Natural killer cell (primary cell): ENCODE data around the gene ALCAM. TPM values are rescaled to one million over a fixed set of nuclear protein-coding genes. Genes with fewer than 3 reads are reported as not detected.

Experiments used
- ATAC-seq, 3 donors: fragments of 150-1000 bp in 2 of 3; fragments of 200-7000 bp in 1 of 3; cut with Tn5 transposase; 1 replicate in 1 of 3; 2 replicates in 2 of 3; pipeline ENCODE4 v1.10.0; 2021; ENCODE audit warnings: mild to moderate bottlenecking in 2 of 3, moderate library complexity in 2 of 3
- DNase-seq, 2 donors: peaks; one replicate each; pipeline versions ENCODE4 v3.0.0 to v3.0.0-alpha.2; 2013 to 2021; ENCODE audit warnings: mixed read lengths in 1 of 2
- H3K27ac ChIP-seq: one replicate; pipeline ENCODE4 v1.5.1; 2013; ENCODE audit warnings: mild to moderate bottlenecking, low read length
- H3K27me3 ChIP-seq: one replicate; pipeline ENCODE4 v1.6.1; 2013; ENCODE audit warnings: low read length; ENCODE audit not compliant: control insufficient read depth, insufficient read depth
- H3K36me3 ChIP-seq: one replicate; pipeline ENCODE4 v1.6.1; 2013; ENCODE audit warnings: low read length; ENCODE audit not compliant: control insufficient read depth, insufficient read depth
- H3K4me1 ChIP-seq: one replicate; pipeline ENCODE4 v1.6.1; 2013; ENCODE audit warnings: low read length; ENCODE audit not compliant: control insufficient read depth, insufficient read depth
- H3K4me3 ChIP-seq: one replicate; pipeline ENCODE4 v1.5.1; 2013; ENCODE audit warnings: low read length
- H3K9me3 ChIP-seq: one replicate; pipeline ENCODE4 v1.6.1; 2013; ENCODE audit warnings: low read length; ENCODE audit not compliant: control insufficient read depth, insufficient read depth
- H3K27ac Mint-ChIP-seq, 2 donors: one replicate each; pipeline ENCODE4 v1.8.0; 2022; ENCODE audit warnings: mild to moderate bottlenecking in 2 of 2, mixed read lengths in 2 of 2, moderate library complexity in 1 of 2
- H3K27me3 Mint-ChIP-seq, 2 donors: one replicate each; pipeline ENCODE4 v1.8.0; 2022; ENCODE audit warnings: low read depth in 2 of 2, mixed read lengths in 2 of 2
- H3K36me3 Mint-ChIP-seq: one replicate; pipeline ENCODE4 v1.8.0; 2022; ENCODE audit warnings: mixed read lengths
- H3K4me1 Mint-ChIP-seq, 2 donors: one replicate each; pipeline ENCODE4 v1.8.0; 2022; ENCODE audit warnings: mixed read lengths in 2 of 2
- H3K4me3 Mint-ChIP-seq: one replicate; pipeline ENCODE4 v1.8.0; 2022; ENCODE audit warnings: mild to moderate bottlenecking, moderate library complexity, mixed read lengths
- H3K9me3 Mint-ChIP-seq, 2 donors: one replicate each; pipeline ENCODE4 v1.8.0; 2022; ENCODE audit warnings: mixed read lengths in 2 of 2
- WGBS: methylation state at CpG from one replicate; pipeline ENCODE4 v1.1.7; 2013; ENCODE audit warnings: missing lambda C conversion rate; ENCODE audit not compliant: insufficient coverage; 5-methylcytosine and 5-hydroxymethylcytosine counted together
- intact Hi-C: fragments of 100-400 bp; cut with micrococcal nuclease; formaldehyde crosslinking; loops from one replicate; pipeline ENCODE4 v1.14.2; 2022
- total RNA-seq, 4 donors: library from RNA; stranded (reverse); fragments of 120-200 nt in 1 of 4; gene quantifications; one replicate each; pipeline versions ENCODE4 v1.2.3 to v1.2.4, GENCODE V29; 2013 to 2022
- TF ChIP-seq, protein P1 (sequence below): fragments of 200-600 bp; IDR thresholded peaks from one replicate; pipeline ENCODE4 v1.8.0; 2022; ENCODE audit warnings: antibody characterized with exemption

Gene ALCAM
- total RNA-seq, 3 donors from 2014 or later (not counting 1 experiment from before 2014, with no cell fraction given) = 1.5 to 3.0 (median 1.5) TPM

GRCh38 chr3:105534491-105534890 lies 167.8 kb downstream of the ALCAM start:
- H3K27me3 ChIP-seq = no peaks in the 10 kb centered on the region
- H3K4me1 Mint-ChIP-seq = no peaks in the 10 kb centered on the region
- H3K9me3 ChIP-seq = no peaks in the 10 kb centered on the region
- H3K36me3 Mint-ChIP-seq = no peaks in the 10 kb centered on the region
- no peak overlapping the region for H3K27ac Mint-ChIP-seq
- 91% methylated on average over 3 of the region's 5 CpGs for WGBS
- DNase-seq = no peak
- TF ChIP-seq, protein P1, sequence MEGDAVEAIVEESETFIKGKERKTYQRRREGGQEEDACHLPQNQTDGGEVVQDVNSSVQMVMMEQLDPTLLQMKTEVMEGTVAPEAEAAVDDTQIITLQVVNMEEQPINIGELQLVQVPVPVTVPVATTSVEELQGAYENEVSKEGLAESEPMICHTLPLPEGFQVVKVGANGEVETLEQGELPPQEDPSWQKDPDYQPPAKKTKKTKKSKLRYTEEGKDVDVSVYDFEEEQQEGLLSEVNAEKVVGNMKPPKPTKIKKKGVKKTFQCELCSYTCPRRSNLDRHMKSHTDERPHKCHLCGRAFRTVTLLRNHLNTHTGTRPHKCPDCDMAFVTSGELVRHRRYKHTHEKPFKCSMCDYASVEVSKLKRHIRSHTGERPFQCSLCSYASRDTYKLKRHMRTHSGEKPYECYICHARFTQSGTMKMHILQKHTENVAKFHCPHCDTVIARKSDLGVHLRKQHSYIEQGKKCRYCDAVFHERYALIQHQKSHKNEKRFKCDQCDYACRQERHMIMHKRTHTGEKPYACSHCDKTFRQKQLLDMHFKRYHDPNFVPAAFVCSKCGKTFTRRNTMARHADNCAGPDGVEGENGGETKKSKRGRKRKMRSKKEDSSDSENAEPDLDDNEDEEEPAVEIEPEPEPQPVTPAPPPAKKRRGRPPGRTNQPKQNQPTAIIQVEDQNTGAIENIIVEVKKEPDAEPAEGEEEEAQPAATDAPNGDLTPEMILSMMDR = no peak
- intact Hi-C loops = no loop called here
- no peaks in the 10 kb centered on the region for H3K36me3 ChIP-seq
- H3K4me3 ChIP-seq = no peak overlapping the region
- no peak overlapping the region for H3K27ac ChIP-seq
- H3K9me3 Mint-ChIP-seq = no peaks in the 10 kb centered on the region
- no peak for ATAC-seq
- H3K4me3 Mint-ChIP-seq = no peak overlapping the region
- no peaks in the 10 kb centered on the region for H3K4me1 ChIP-seq
- H3K27me3 Mint-ChIP-seq = peaks cover 0 to 6% of the 10 kb centered on the region in 2 donors

- H3K9me3 ChIP-seq = no peaks in the 10 kb centered on the region
- DNase-seq = no peak
- WGBS = 83% methylated on average over 1 of the region's 1 CpG
- Mint-ChIP-seq H3K36me3 (no peaks in the 10 kb centered on the region), H3K27me3 (peaks cover 0 to 6% of the 10 kb centered on the region in 2 donors), H3K4me1 (no peaks in the 10 kb centered on the region), H3K4me3 (no peak overlapping the region), H3K27ac (no peak overlapping the region), H3K9me3 (no peaks in the 10 kb centered on the region)
- no peaks in the 10 kb centered on the region for H3K36me3 ChIP-seq
- H3K27me3 ChIP-seq = no peaks in the 10 kb centered on the region
- no peak overlapping the region for H3K27ac ChIP-seq
- ATAC-seq = no peak
- no peak overlapping the region for H3K4me3 ChIP-seq
- intact Hi-C loops = no loop called here
- H3K4me1 ChIP-seq = no peaks in the 10 kb centered on the region
- TF ChIP-seq, protein P1 = no peak
These were observed 170.8 kb downstream of the ALCAM start for GRCh38 chr3:105537371-105538080.

GRCh38 chr3:105538483-105538882 lies 171.8 kb downstream of the ALCAM start:
- WGBS = 95% methylated on average over 5 of the region's 5 CpGs
- Histone ChIP-seq H3K36me3 (no peaks in the 10 kb centered on the region), H3K4me1 (no peaks in the 10 kb centered on the region), H3K27me3 (no peaks in the 10 kb centered on the region), H3K4me3 (no peak overlapping the region), H3K27ac (no peak overlapping the region), H3K9me3 (no peaks in the 10 kb centered on the region)
- TF ChIP-seq, protein P1 = no peak
- no peak overlapping the region for H3K4me3 Mint-ChIP-seq
- DNase-seq (no peak), ATAC-seq (no peak)
- peaks cover 0 to 6% of the 10 kb centered on the region in 2 donors for H3K27me3 Mint-ChIP-seq
- no peaks in the 10 kb centered on the region for H3K36me3 Mint-ChIP-seq
- no peak overlapping the region for H3K27ac Mint-ChIP-seq
- intact Hi-C loops = no loop called here
- no peaks in the 10 kb centered on the region for H3K4me1 Mint-ChIP-seq
- no peaks in the 10 kb centered on the region for H3K9me3 Mint-ChIP-seq

DNA sequence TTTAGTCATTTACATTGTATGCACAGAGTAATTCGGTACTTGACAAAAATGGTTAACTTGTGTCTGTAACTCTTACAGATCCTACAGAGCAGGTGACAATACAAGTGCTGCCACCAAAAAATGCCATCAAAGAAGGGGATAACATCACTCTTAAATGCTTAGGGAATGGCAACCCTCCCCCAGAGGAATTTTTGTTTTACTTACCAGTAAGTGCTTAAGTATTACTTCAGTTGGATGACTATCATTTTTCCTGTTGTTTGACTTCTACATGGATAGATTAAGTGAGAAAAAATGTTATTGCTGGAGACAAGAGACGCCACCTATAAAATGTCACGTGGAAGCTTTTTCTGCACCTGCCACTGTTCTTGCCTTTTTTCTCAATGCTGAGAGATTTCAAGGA lies 173.2 kb downstream of the ALCAM start:
- H3K4me3 Mint-ChIP-seq = no peak overlapping the region
- H3K27ac Mint-ChIP-seq = no peak overlapping the region
- intact Hi-C loops = no loop called here
- H3K27me3 ChIP-seq = no peaks in the 10 kb centered on the region
- H3K9me3 Mint-ChIP-seq = no peaks in the 10 kb centered on the region
- DNase-seq (no peak), ATAC-seq (no peak)
- TF ChIP-seq, protein P1 = no peak
- H3K27ac ChIP-seq = no peak overlapping the region
- H3K4me1 Mint-ChIP-seq = no peaks in the 10 kb centered on the region
- no peaks in the 10 kb centered on the region for H3K4me1 ChIP-seq
- peaks cover 0 to 6% of the 10 kb centered on the region in 2 donors for H3K27me3 Mint-ChIP-seq
- no peak overlapping the region for H3K4me3 ChIP-seq
- no peaks in the 10 kb centered on the region for H3K36me3 Mint-ChIP-seq
- WGBS = 88% methylated on average over 3 of the region's 3 CpGs
- no peaks in the 10 kb centered on the region for H3K36me3 ChIP-seq
- H3K9me3 ChIP-seq = no peaks in the 10 kb centered on the region
